ENCODE data around the gene MEIKIN. TPM values are rescaled to one million over a fixed set of nuclear protein-coding genes. Genes with fewer than 3 reads are reported as not detected.
"Not testable (repeated sequence)": the region's sequence is repeated elsewhere in the genome, so short reads cannot be mapped to it uniquely, and the experiment has no call there.

The MEIKIN gene
- total RNA-seq, 1 donor from 2014 or later = not detected

GRCh38 chr5:131846536-131846935, 98.9 kb downstream of the MEIKIN start:
- no peaks in the 10 kb centered on the region for H3K4me1 Mint-ChIP-seq
- no peak overlapping the region for H3K27ac Mint-ChIP-seq (ENCODE audit: unreplicated experiment)
- no peaks in the 10 kb centered on the region for H3K27me3 Mint-ChIP-seq (ENCODE audit: low read depth)
- peaks cover 17% of the 10 kb centered on the region for H3K36me3 Mint-ChIP-seq (ENCODE audit: low read depth)
- peaks cover 30% of the 10 kb centered on the region for H3K9me3 Mint-ChIP-seq
- no peak overlapping the region for H3K4me3 Mint-ChIP-seq
- TF ChIP-seq CTCF (conservative IDR thresholded peaks at IDR 0.05) = no peak
- no peak for DNase-seq (ENCODE audit: low read depth, low spot score)

DNA sequence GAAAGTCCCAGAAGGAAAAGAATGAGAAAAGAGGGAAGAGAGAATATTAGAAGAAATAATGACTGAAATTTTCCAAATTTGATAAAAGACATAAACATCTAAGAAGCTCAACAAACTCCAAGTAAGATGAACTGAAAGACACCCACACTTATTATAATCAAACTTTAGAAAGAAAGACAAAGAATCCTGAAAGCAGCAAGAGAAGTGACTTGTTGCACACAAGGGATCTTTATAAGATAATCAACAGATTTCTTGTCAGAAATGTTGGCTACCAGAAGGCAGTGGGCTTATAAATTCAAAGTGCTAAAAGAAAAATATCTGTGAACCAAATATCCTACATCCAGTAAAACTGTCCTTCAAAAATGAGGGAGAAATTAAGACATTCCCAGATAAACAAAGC, 99.6 kb downstream of the MEIKIN start:
- H3K9me3 Mint-ChIP-seq = peaks cover 30% of the 10 kb centered on the region
- no peak overlapping the region for H3K4me3 Mint-ChIP-seq
- no peaks in the 10 kb centered on the region for H3K4me1 Mint-ChIP-seq
- no peak for DNase-seq (ENCODE audit: low read depth, low spot score)
- no peaks in the 10 kb centered on the region for H3K27me3 Mint-ChIP-seq (ENCODE audit: low read depth)
- no peak overlapping the region for H3K27ac Mint-ChIP-seq (ENCODE audit: unreplicated experiment)
- no peak for TF ChIP-seq CTCF (conservative IDR thresholded peaks at IDR 0.05)
- H3K36me3 Mint-ChIP-seq (ENCODE audit: low read depth) = peaks cover 17% of the 10 kb centered on the region

DNA sequence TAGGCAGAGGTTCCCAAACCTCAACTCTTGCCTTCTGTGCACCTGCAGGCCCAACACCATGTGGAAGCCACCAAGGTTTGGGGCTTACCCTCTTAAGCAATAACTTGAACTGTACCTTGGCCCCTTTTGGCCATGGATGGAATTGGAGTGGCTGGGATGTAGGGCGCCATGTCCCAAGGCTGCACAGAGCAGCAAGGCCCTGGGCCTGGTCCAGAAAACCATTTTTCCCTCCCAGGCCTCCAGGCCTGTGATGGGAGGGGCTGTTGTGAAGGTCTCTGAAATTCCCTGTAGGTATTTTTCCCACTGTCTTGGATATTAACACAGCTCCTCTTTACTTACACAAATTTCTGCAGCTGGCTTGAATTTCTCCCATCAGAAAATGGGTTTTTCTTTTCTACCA, 102.5 kb downstream of the MEIKIN start:
- Mint-ChIP-seq H3K36me3 (ENCODE audit: low read depth) (peaks cover 21% of the 10 kb centered on the region), H3K27ac (ENCODE audit: unreplicated experiment) (peak overlapping the region; percentile 64), H3K9me3 (peaks cover 29% of the 10 kb centered on the region)
- H3K27me3 Mint-ChIP-seq (ENCODE audit: low read depth); DNase-seq (ENCODE audit: low read depth, low spot score); H3K4me3 Mint-ChIP-seq; H3K4me1 Mint-ChIP-seq: not testable (repeated sequence)

- not testable (repeated sequence) for H3K4me3 Mint-ChIP-seq; H3K27ac Mint-ChIP-seq (ENCODE audit: unreplicated experiment); H3K27me3 Mint-ChIP-seq (ENCODE audit: low read depth); H3K36me3 Mint-ChIP-seq (ENCODE audit: low read depth); DNase-seq (ENCODE audit: low read depth, low spot score); H3K4me1 Mint-ChIP-seq
- H3K9me3 Mint-ChIP-seq = peaks cover 14% of the 10 kb centered on the region
Observed at GRCh38 chr5:131832702-131833101, 112.8 kb downstream of the MEIKIN start.

DNA sequence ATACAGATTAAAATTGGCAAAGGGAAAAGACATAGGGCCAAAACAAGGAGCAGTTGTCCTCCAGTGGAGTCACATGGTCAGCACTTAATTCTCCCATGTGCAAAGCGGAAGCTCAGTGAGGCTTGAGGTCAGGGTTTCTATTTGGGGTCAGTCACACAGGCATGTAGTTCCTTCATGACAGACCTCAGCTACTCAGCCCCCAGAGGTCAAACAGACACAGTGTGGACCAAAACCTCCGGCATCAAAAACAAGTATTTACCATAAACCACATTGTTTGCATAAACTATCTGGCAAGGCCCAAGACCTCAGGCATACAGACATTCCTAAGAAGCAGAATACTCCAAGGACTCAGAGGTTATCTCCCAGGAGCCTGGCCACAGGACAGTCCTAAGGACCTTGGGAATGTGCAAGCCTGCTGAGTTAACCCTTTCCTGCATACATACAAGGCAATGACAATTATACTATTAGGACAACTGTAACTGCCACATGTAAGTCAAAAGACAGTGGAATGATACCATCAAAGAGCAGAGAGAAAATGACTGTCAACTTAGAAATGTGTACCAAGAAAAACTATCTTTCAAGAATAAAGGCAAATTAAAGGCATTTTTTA, 120.0 kb downstream of the MEIKIN start:
- DNase-seq (ENCODE audit: low read depth, low spot score) = no peak
- no peak for TF ChIP-seq CTCF (conservative IDR thresholded peaks at IDR 0.05)
- H3K27me3 Mint-ChIP-seq (ENCODE audit: low read depth) = no peaks in the 10 kb centered on the region
- peak overlapping the region; percentile 24 for H3K27ac Mint-ChIP-seq (ENCODE audit: unreplicated experiment)
- peaks cover 16% of the 10 kb centered on the region for H3K9me3 Mint-ChIP-seq
- H3K4me3 Mint-ChIP-seq = peak overlapping the region; percentile 33
- H3K4me1 Mint-ChIP-seq = peaks cover 10% of the 10 kb centered on the region
- peaks cover 7% of the 10 kb centered on the region for H3K36me3 Mint-ChIP-seq (ENCODE audit: low read depth)

DNA sequence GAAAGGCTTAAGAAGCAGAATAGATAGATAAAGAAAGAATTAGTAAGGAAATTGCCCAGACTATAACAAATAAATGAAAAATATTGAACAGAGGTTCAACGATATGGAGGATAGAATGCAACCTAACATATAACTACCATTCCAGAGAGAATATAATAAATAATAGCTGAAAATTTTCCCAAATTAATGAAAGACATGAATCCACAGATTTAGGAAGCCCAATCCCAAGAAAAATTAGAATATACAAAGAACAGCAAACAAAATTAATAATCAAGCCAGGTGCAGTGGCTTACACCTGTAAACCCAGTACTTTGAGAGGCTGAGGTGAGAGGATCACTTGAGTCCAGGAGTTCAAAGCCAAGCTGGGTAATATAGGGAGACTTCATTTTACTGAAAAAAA, 120.8 kb downstream of the MEIKIN start:
- TF ChIP-seq CTCF (conservative IDR thresholded peaks at IDR 0.05) = no peak
- Mint-ChIP-seq H3K27ac (ENCODE audit: unreplicated experiment) (no peak overlapping the region), H3K9me3 (peaks cover 15% of the 10 kb centered on the region), H3K27me3 (ENCODE audit: low read depth) (no peaks in the 10 kb centered on the region), H3K36me3 (ENCODE audit: low read depth) (peaks cover 7% of the 10 kb centered on the region), H3K4me3 (no peak overlapping the region), H3K4me1 (peaks cover 10% of the 10 kb centered on the region)
- no peak for DNase-seq (ENCODE audit: low read depth, low spot score)
